Heart right ventricle (tissue), 16 donors: ENCODE results near the gene CDH10. TPM values are rescaled to one million over a fixed set of nuclear protein-coding genes. Genes with fewer than 3 reads are reported as not detected.

Experiments used
- ATAC-seq, 8 donors: fragments of 200-7000 bp; cut with Tn5 transposase; one replicate each; pipeline ENCODE4 v1.9.1; 2020; ENCODE audit warnings: mild to moderate bottlenecking in 8 of 8, moderate library complexity in 8 of 8, moderate number of reproducible peaks in 1 of 8
- DNase-seq, 2 donors: peaks; one replicate each; pipeline ENCODE4 v3.0.0-alpha.2; 2020
- H3K27ac ChIP-seq, 10 donors: fragments of 200-600 bp; sonication (generic) in 2 of 10; one replicate each; pipeline versions ENCODE4 v1.5.0 to v1.8.0; 2020 to 2022; ENCODE audit warnings: mild to moderate bottlenecking in 3 of 10
- H3K27me3 ChIP-seq, 7 donors: fragments of 200-600 bp; one replicate each; pipeline ENCODE4 v1.8.0; 2021 to 2022; ENCODE audit warnings: mild to moderate bottlenecking in 2 of 7
- H3K36me3 ChIP-seq, 9 donors: fragments of 200-600 bp; sonication (generic) in 1 of 9; one replicate each; pipeline versions ENCODE4 v1.5.0 to v1.8.0; 2020 to 2022; ENCODE audit warnings: mild to moderate bottlenecking in 2 of 9
- H3K4me1 ChIP-seq, 9 donors: fragments of 200-600 bp; sonication (generic) in 1 of 9; one replicate each; pipeline versions ENCODE4 v1.5.0 to v1.8.0; 2020 to 2022; ENCODE audit warnings: mild to moderate bottlenecking in 4 of 9
- H3K4me3 ChIP-seq, 10 donors: fragments of 200-600 bp; sonication (generic) in 2 of 10; one replicate each; pipeline versions ENCODE4 v1.5.0 to v1.8.0; 2020 to 2022; ENCODE audit warnings: mild to moderate bottlenecking in 7 of 10, moderate library complexity in 2 of 10
- H3K9me3 ChIP-seq, 11 donors: fragments of 200-600 bp in 10 of 11; sonication (generic) in 2 of 11; one replicate each; pipeline versions ENCODE4 v1.5.0 to v1.8.0; 2013 to 2022; ENCODE audit warnings: mild to moderate bottlenecking in 2 of 11, control low read depth in 1 of 11, moderate library complexity in 1 of 11
- WGBS, 2 donors: extraction: QIAGEN DNeasy Blood & Tissue Kit; methylation state at CpG; one replicate each; pipeline ENCODE4 v1.1.7; 2013; ENCODE audit warnings: inconsistent platforms in 1 of 2; 5-methylcytosine and 5-hydroxymethylcytosine counted together
- intact Hi-C, 10 donors: fragments of 100-400 bp; cut with DNase I; formaldehyde crosslinking; loops; one replicate each; pipeline versions ENCODE4 v1.11.1 to v1.14.2; 2022
- long read RNA-seq, 3 donors: library from polyadenylated mRNA; unstranded; transcript quantifications; one replicate each; pipeline ENCODE4 v2.0.0, GENCODE V29; 2020 to 2021
- polyA plus RNA-seq, 2 donors: library from polyadenylated mRNA; stranded (reverse); fragments of 200-250 nt; gene quantifications; one replicate each; pipeline ENCODE4 v1.2.3, GENCODE V29; 2013
- total RNA-seq, 10 donors: library from RNA; stranded (reverse); fragmentation: NEBNext Ultra II Directional in 3 of 10; extraction: Animal tissue kit (Norgen Biotek cat#: 25700) in 3 of 10; gene quantifications; one replicate each; pipeline versions ENCODE4 v1.2.1 to v1.2.4, GENCODE V29; 2021 to 2023
- TF ChIP-seq, protein P1 (sequence below), 9 donors: fragments of 200-600 bp; sonication (generic) in 2 of 9; IDR thresholded peaks; one replicate each; pipeline versions ENCODE4 v1.5.0 to v1.8.0; 2021 to 2022; ENCODE audit warnings: antibody characterized with exemption in 9 of 9, mild to moderate bottlenecking in 5 of 9, moderate library complexity in 1 of 9
- donor health status: Arrhythmogenic right ventricular cardiomyopathy.
- donor health status: ischemic (EF 13 %, LVEDD 7.1; RV severe dilation, severe dysfunction).
- donor health status: healthy with polysubstance abuse.
- donor health status: DM: no; HTN: yes; CAD: no.
- donor health status: DM: no; HTN: no; CAD: no.
- donor health status: ischemic (EF 25% LVEDD 6.9; RV normal size, moderate dysfunction).
- donor health status: ischemic (EF 25% LVEDD 5.7; RV mildly dilated, moderate dysfunction).
- donor health status: healthy.
- donor health status: DM: yes; HTN: yes; CAD: no.
- donor health status: Ischemic cardiomyopathy.
- donor health status: ischemic (EF 35%, LVEDD 5.7; RV mildly dilated, moderate dysfunction).
- donor health status: nonischemic (EF 11% LVEDD 7.7; RV severe dilation, severe dysfunction).
- donor health status: DM: yes; HTN: yes; CAD: no.
- donor health status: PGD.
- donor health status: ischemic (EF 29% LVEDD 5.4; RV normal size, mild dysfunction).
- donor health status: nonischemic (EF 23%, LVEDD 6.1; RV moderate dilation, normal function).

The CDH10 gene
- under 1 TPM in 1 of 10 donors, not detected in 9; 0.08 TPM for total RNA-seq
- not detected for polyA plus RNA-seq
- long read RNA-seq, donor 1 = 0 reads
- long read RNA-seq, donor 2 = 0 reads
- long read RNA-seq, donor 3 = 0 reads

- peak within 1 kb of the TSS in 4 of 10 donors; percentile 6 to 31 (median 12) for H3K4me3 ChIP-seq
- no peaks in the 10 kb centered on the region for H3K36me3 ChIP-seq
- DNase-seq (no peak), ATAC-seq (peak in 1 of 8 donors; percentile 53)
- WGBS, 2 donors = 1 to 2% methylated on average over 14 of the region's 14 CpGs
- no peaks in the 10 kb centered on the region for H3K9me3 ChIP-seq
- H3K27me3 ChIP-seq = peaks cover 0 to 38% (median 11%) of the 10 kb centered on the region in 7 donors
- TF ChIP-seq, protein P1, sequence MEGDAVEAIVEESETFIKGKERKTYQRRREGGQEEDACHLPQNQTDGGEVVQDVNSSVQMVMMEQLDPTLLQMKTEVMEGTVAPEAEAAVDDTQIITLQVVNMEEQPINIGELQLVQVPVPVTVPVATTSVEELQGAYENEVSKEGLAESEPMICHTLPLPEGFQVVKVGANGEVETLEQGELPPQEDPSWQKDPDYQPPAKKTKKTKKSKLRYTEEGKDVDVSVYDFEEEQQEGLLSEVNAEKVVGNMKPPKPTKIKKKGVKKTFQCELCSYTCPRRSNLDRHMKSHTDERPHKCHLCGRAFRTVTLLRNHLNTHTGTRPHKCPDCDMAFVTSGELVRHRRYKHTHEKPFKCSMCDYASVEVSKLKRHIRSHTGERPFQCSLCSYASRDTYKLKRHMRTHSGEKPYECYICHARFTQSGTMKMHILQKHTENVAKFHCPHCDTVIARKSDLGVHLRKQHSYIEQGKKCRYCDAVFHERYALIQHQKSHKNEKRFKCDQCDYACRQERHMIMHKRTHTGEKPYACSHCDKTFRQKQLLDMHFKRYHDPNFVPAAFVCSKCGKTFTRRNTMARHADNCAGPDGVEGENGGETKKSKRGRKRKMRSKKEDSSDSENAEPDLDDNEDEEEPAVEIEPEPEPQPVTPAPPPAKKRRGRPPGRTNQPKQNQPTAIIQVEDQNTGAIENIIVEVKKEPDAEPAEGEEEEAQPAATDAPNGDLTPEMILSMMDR (IDR thresholded peaks at IDR 0.05) = no peak
- H3K4me1 ChIP-seq = peaks cover 0 to 3% (median 0%) of the 10 kb centered on the region in 9 donors
- intact Hi-C loops = loop anchor here in 2 of 10 donors (5.0 to 10.0 kb wide), 2 partner anchors 200 to 412 kb away; no protein-coding TSS in a partner anchor
- no peak within 1 kb of the TSS for H3K27ac ChIP-seq
These were observed at the start of gene CDH10 for GRCh38 chr5:24644761-24645160. Gene CDH10, minus strand, starts transcription at chr5:24644978. Its CDS starts 51,488 bp downstream, at chr5:24593490.

GRCh38 chr5:24693609-24694008 lies 48.8 kb upstream of the CDH10 start:
- H3K9me3 ChIP-seq = peaks cover 0 to 52% (median 0%) of the 10 kb centered on the region in 11 donors
- H3K4me3 ChIP-seq = no peak overlapping the region
- ATAC-seq = no peak
- TF ChIP-seq, protein P1 (IDR thresholded peaks at IDR 0.05) = no peak
- H3K36me3 ChIP-seq = no peaks in the 10 kb centered on the region
- no peak overlapping the region for H3K27ac ChIP-seq
- no peaks in the 10 kb centered on the region for H3K27me3 ChIP-seq
- H3K4me1 ChIP-seq = no peaks in the 10 kb centered on the region
- intact Hi-C loops = no loop called here
- DNase-seq = no peak

- intact Hi-C loops = no loop called here
- no peaks in the 10 kb centered on the region for H3K36me3 ChIP-seq
- no peak for DNase-seq
- TF ChIP-seq, protein P1 (IDR thresholded peaks at IDR 0.05) = no peak
- no peak for ATAC-seq
- H3K27me3 ChIP-seq = no peaks in the 10 kb centered on the region
- H3K9me3 ChIP-seq = peaks cover 0 to 62% (median 0%) of the 10 kb centered on the region in 11 donors
- WGBS, 2 donors = 91 to 93% methylated on average over 4 of the region's 4 CpGs
- H3K4me3 ChIP-seq = no peak overlapping the region
- H3K4me1 ChIP-seq = no peaks in the 10 kb centered on the region
- no peak overlapping the region for H3K27ac ChIP-seq
These were observed 46.3 kb upstream of the CDH10 start for GRCh38 chr5:24691074-24691473.

- H3K36me3 ChIP-seq = no peaks in the 10 kb centered on the region
- ATAC-seq (no peak), DNase-seq (no peak)
- TF ChIP-seq, protein P1 (IDR thresholded peaks at IDR 0.05) = no peak
- 49 to 57% methylated on average over 1 of the region's 1 CpG for WGBS, 2 donors
- no peak overlapping the region for H3K4me3 ChIP-seq
- intact Hi-C loops = no loop called here
- H3K27ac ChIP-seq = no peak overlapping the region
- peaks cover 0 to 45% (median 8%) of the 10 kb centered on the region in 11 donors for H3K9me3 ChIP-seq
- H3K27me3 ChIP-seq = no peaks in the 10 kb centered on the region
- H3K4me1 ChIP-seq = no peaks in the 10 kb centered on the region
These were observed 36.3 kb upstream of the CDH10 start for GRCh38 chr5:24681106-24681505.
